GM19193 (cell line): ENCODE results near the gene KLHL8.

Experiments
- POLR2A ChIP-seq: IDR thresholded peaks from 4 replicates; pipeline ENCODE4 v1.6.1; 2011; ENCODE audit not compliant: insufficient read depth, insufficient read length; ENCODE audit errors: extremely low read depth

Gene KLHL8

DNA sequence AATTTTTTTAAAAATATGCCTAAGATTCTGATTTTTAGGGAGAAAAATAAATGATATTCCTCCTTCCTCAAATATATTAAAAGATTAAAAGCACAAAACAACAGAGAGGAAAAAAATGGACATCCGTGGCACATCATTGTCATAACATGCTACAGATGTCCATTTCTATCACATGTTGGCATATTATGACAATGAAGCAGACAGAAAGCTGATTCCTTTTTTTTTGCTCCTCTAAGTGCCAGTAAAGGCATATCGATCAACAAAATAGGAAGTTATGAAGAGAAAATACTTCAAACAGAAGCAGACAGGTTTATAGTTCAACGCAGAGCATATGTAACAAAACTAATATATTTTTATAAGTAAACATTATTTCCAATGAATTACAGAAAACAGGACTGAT is 11.2 kb downstream of the KLHL8 start:
- TF ChIP-seq POLR2A: no peak

DNA sequence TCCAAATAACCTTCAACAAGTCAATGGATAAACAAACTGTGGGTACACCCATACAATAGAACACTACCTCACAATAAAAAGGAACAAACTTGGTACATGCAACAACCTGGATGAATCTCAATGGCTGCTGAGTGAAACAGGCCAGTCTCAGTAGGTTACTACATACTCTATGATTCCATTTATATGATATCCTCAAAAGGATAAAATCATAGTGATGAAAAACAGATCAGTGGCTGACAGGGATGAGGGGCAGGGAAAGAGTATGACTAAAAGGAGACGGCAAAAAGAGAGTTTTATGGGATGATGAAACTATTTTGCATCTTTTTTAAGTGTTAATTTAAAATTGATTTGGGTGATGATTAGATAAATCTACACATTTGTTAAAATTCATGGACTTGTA is 15.9 kb downstream of the KLHL8 start:
- TF ChIP-seq POLR2A: no peak

DNA sequence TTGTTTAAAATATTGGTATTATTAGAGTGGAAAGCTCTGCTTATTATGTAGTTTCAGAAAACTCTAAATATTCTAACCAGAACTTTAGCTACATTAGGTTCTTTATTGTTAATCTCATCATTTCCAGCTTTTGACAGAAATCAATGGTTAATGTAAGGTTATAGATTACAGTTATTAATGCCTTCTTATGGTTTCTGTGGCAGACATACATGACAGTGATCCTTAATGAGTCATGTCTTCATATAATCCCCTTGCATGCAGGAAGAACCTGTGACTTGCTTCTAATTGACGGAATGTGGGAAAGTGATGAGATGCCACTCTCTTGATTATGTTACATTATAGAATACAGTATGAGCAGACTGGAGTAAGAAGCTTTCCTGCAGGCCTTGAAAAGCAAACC is 23.5 kb downstream of the KLHL8 start:
- no peak for TF ChIP-seq POLR2A

DNA sequence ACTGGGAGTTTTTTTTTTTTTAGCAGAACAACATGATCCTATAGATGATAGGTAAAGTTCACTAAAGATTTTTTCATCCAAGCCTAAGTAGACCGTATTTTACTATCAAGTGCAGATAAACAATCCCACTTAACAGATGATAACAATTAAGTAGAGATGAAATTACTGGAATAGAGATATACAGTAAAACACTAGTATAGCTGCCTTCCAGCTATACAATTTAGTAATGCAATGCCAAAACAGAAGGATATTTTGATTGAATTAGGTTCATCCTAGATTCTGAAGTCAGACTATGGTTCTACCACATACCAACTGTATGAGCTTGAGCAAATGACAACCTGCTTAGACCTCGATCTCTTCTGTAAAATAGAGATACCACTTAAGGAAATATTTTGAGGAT is 24.3 kb downstream of the KLHL8 start:
- TF ChIP-seq POLR2A: no peak

DNA sequence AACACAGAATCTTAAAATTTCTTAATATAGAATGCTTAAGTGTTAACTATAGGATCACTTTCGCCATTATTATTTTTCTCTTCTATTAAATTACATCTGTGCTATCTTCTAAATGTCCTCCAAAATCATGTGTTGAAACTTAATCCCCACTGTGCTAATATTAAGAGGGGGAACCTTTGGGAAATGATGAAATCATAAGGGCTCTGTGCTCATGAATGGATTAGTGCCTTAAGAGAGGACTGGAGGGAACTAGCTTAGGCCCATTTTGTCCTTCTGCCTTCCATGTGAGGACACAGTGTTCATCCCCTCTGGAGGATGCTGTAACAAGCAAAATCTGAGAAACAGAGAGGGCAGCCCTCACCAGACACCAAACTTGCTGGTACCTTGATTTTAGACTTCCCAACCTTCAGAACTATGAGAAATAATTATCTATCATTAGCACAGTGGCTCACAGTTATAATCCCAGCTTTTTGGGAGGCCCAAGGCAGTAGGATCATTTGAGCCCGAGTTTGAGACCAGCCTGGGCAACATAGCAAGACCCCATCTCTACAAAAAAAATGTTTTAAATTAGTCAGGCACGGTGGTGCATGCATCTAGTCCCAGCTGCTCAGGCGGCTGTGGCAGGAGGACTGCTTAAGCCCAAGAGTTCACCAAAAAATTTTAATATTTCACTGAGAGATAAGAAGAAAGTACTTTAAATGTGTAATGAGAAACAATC is 26.3 kb downstream of the KLHL8 start:
- TF ChIP-seq POLR2A: no peak

DNA sequence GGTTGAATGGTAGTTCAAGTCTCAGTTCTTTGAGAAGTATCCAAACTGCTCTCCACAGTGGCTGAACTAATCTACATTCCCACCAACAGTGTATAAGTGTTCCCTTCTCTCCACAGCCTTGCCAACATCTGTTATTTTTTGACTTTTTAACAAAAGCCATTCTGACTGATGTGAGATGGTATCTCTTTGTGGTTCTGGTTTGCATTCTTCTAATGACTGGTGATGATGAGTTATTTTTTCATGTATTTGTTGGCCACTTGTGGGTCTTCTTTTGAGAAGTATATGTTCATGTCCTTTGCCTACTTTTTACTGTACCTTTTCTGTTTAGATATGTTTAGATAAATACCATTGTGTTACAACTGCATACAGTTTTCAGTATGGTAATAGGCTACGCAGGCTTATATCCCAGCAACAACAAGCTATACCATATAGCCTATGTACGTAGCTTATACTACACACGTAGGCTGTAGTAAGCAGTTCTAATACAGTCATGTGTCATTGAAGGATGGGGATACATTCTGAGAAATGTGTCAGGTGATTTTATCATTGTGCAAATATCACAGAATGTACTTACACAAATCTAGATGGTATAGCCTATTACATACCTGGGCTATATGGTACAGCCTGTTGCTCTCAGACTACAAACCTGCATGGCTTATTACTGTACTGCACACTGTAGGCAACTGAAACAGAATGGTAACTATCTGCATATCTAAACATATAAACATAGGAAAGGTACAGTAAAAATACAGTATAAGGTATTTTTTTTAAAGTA is 28.1 kb downstream of the KLHL8 start:
- no peak for TF ChIP-seq POLR2A

DNA sequence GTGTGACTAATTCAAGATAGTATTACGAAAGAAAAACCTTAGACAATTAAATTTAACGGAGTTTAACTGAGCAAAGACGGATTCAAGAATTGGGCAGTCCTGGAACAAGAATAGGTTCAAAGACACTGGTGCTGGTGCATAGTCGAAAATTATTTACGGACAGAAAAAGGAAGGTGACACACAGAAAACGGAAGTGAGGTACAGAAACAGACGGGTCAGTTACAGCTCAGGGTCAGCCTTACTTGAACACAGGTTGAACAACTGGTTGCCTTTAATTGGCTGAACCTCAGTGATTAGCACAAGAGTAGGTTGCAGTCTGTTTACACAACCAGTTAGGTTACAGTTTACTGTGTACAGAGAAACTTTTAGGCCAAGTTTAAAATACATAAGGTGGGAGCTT is 31.5 kb downstream of the KLHL8 start:
- no peak for TF ChIP-seq POLR2A

DNA sequence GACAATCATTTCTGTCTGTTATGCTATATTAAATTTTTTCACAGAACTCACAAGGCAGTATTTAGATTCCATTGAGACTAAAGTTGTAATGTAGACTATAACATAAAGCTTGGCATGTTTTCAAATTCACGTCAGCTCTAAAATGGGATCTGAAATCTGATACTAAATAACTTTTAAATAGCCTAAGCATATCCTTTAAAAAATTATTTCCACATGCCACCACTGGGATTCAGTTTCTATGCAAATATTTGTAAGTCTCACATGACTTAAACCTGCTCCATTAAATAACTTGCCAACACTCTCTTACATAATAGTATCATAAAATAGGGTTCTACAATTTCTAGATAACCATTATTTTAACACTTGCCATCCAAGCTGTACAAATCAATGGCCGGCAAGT is 32.4 kb downstream of the KLHL8 start:
- TF ChIP-seq POLR2A: no peak

DNA sequence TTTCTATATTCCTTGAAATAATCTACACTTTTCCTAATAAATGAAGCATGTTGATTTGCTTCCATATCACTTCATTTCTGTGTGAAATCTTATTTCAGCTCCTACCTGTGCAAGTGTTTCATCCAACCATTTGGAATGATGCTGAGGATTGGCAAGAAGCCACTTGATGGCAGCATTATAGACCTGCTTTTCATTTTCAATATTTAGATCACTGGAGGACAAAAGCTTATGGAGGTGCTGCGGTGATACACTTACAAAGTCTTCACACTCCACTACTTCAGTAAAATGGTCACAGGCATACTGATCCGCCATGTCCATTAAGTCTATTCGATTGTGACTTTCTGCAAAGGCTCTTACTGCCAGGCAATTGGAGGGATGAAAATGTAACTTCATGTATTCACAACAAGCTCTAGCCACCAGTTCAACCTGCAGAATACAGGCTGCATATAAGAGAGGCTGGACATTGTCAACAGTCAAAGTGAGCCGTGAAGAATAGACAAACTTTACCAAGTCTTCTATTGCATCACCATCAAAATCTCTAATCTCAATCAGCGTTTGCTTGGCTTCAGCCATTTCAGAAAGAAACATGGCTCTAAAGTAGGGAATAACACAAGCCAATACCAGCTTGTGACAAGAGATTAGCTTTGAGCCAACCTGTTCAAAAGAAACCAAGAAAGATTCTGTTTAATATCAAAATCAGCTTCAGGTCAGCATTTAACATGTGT is 35.1 kb downstream of the KLHL8 start:
- TF ChIP-seq POLR2A: no peak

DNA sequence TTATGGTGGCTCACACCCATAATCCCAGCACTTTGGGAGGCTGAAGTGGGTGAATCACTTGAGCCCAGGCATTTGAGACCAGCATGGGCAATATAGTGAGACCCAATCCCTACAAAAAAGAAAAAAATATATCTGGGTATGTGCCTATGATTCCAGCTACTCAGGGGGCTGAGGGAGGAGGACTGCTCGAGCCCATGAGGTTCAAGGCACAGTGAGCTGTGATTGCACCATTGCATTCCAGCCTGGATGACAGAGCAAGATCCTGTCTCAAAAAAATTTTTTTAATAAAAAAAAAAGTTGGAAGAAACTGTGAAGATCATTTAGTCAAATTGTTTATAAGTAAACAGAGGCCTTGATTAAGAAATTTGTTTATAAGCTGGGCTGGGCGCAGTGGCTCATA is 39.7 kb downstream of the KLHL8 start:
- TF ChIP-seq POLR2A: no peak

DNA sequence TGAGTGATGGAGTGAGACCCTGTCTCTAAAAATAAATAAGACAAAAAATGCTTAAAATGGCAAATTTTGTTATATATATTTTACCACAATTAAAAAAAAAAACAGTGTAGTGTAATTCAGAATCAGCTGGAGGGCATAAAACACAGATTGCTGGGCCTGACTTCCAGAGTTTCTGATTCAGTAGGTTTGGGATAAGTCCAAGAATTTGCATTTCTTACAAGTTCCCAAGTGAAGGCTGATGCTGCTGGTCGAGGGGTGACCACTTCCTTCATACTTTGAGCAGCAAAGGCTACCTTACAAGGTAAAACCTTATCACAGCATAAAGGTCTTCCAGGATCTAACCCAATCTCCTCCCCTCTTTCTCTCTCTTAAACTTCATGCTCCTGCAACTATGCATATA is 40.7 kb downstream of the KLHL8 start:
- no peak for TF ChIP-seq POLR2A

DNA sequence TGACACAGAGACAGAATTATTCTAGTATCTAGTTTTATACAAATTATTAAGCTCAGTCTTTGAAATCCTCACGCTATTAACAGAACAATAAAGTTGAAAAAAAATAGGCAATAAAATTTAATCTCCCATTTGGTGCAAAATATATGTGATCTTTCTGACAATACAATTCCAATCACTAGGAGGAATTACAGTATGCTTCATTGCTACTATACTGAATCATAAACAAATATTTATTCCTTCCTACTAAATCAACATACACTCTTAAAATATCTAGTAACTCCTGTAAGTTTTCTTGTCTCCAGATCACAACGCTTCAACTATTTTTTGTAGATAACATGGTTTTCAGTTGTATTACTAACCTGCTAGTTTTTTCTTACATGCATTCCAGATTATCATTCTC is 45.7 kb downstream of the KLHL8 start:
- no peak for TF ChIP-seq POLR2A

DNA sequence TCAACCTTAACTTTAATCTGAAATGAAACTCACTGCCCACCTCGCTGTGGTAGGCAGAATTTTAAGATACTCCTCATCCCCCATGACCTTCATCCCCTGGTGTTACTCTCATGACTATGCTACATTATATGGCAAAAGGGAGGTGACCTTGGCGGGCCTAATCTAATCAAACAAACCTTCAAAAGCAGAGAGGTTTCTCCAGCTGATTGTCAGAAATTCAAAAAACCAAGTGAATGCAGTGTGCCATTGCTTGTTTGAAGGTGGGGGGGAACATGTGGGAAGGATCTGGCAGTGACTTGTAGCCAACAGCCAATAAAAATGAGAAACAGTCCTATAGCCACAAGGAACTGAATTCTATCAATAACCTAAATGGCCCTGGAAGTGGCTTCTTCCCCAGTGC is 48.5 kb downstream of the KLHL8 start:
- no peak for TF ChIP-seq POLR2A

DNA sequence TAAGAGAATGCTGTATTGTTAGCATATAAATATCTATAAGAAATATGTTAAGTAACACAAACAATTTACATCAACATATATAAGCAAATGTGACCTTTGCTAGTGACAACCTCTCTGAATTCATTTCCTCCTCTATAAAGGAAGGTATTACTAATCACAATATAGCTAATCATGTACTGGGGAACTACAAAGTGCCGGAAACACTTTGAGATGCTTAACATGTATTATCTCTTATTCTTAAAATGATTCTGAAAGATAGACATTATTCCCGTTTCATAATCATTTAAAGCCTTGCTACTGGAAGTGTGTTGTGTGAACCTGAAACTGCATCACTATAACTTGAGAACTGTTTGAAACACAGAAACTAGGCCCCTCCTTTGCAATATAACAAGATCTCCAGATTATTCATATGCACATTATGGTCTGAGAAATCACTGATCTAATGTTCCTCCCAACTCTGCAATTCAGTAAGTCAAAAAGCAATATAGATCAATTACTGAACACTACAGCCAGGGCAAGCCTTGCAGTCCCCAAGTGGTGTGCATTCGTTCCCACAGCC is 54.0 kb downstream of the KLHL8 start:
- TF ChIP-seq POLR2A: no peak

DNA sequence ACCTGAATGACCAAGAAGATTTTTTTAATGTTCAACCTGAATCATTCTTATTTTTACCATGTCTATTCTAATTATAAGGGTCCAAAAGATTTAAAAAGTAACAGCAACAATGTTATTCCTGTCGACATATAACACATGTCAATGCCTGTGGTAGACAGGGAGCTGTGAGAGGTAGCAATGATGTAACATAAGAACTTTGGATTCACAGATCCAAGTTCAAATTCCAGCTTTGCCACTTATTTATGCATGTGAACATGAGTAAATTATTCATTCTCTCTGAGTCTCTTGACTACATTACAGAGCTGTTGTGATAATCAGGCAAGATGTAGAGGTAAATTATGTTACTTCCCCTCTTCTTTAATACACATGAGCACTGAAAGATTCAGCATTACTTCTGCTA is 54.5 kb downstream of the KLHL8 start:
- no peak for TF ChIP-seq POLR2A
